Measurements from ENCODE around the gene L2HGDH.
A peak's percentile ranks its signal among the peaks of the same experiment; 100 is the strongest.

Gene L2HGDH

GRCh38 chr14:50288146-50288545, 23.9 kb downstream of the L2HGDH start:
- no peak for DNase-seq (ENCODE audit: low read depth, low spot score)

- no peak for DNase-seq (ENCODE audit: low read depth, low spot score)
These were observed 26.2 kb downstream of the L2HGDH start for GRCh38 chr14:50285861-50286260.

GRCh38 chr14:50272498-50272897, 39.5 kb downstream of the L2HGDH start:
- DNase-seq (ENCODE audit: low read depth, low spot score): no peak

- DNase-seq (ENCODE audit: low read depth, low spot score): no peak
These were observed 41.1 kb downstream of the L2HGDH start for GRCh38 chr14:50270932-50271331.

GRCh38 chr14:50265029-50265428, 47.0 kb downstream of the L2HGDH start:
- DNase-seq (ENCODE audit: low read depth, low spot score): no peak

GRCh38 chr14:50263321-50263720, 48.7 kb downstream of the L2HGDH start:
- DNase-seq (ENCODE audit: low read depth, low spot score): no peak

GRCh38 chr14:50262865-50263264, 49.2 kb downstream of the L2HGDH start:
- DNase-seq (ENCODE audit: low read depth, low spot score): no peak

- DNase-seq (ENCODE audit: low read depth, low spot score): no peak
These were observed 51.5 kb downstream of the L2HGDH start for GRCh38 chr14:50260511-50260910.

- no peak for DNase-seq (ENCODE audit: low read depth, low spot score)
These were observed 52.0 kb downstream of the L2HGDH start for GRCh38 chr14:50260072-50260471.

- DNase-seq (ENCODE audit: low read depth, low spot score): no peak
These were observed 54.3 kb downstream of the L2HGDH start for GRCh38 chr14:50257732-50258131.

- DNase-seq (ENCODE audit: low read depth, low spot score): no peak
These were observed 57.8 kb downstream of the L2HGDH start for GRCh38 chr14:50254248-50254647.

GRCh38 chr14:50249136-50249775, 62.8 kb downstream of the L2HGDH start:
- no peak for DNase-seq (ENCODE audit: low read depth, low spot score)

- DNase-seq (ENCODE audit: low read depth, low spot score): no peak
These were observed 64.8 kb downstream of the L2HGDH start for GRCh38 chr14:50247245-50247644.

- DNase-seq (ENCODE audit: low read depth, low spot score): no peak
These were observed 69.3 kb downstream of the L2HGDH start for GRCh38 chr14:50242566-50243310.

- no peak for DNase-seq (ENCODE audit: low read depth, low spot score)
These were observed 69.9 kb downstream of the L2HGDH start for GRCh38 chr14:50242096-50242495.

GRCh38 chr14:50237427-50237826, 74.6 kb downstream of the L2HGDH start:
- DNase-seq (ENCODE audit: low read depth, low spot score): no peak

GRCh38 chr14:50233951-50234250, 78.1 kb downstream of the L2HGDH start:
- no peak for DNase-seq (ENCODE audit: low read depth, low spot score)

GRCh38 chr14:50233166-50233950, 78.7 kb downstream of the L2HGDH start:
- DNase-seq (ENCODE audit: low read depth, low spot score): no peak

GRCh38 chr14:50232276-50232642, 79.8 kb downstream of the L2HGDH start:
- DNase-seq (ENCODE audit: low read depth, low spot score): no peak

GRCh38 chr14:50231475-50232275, 80.4 kb downstream of the L2HGDH start, which contains the start of gene SOS2:
Gene SOS2 (minus strand): TSS chr14:50231578. CDS start chr14:50231283, 295 bp downstream.
- peak; percentile 43 for DNase-seq (ENCODE audit: low read depth, low spot score)

- DNase-seq (ENCODE audit: low read depth, low spot score): no peak
These were observed 81.1 kb downstream of the L2HGDH start for GRCh38 chr14:50230701-50231474.
